H1 (cell line): Measurements from ENCODE around the gene CREB3L1. TPM values are rescaled to one million over a fixed set of nuclear protein-coding genes. Genes with fewer than 3 reads are reported as not detected.

Experiments used
- CHD7 ChIP-seq: fragments of 300-600 bp; sonication (generic); IDR thresholded peaks from 2 replicates; pipeline ENCODE4 v1.7.1; 2012; ENCODE audit warnings: low read length, moderate library complexity, mild to moderate bottlenecking, inconsistent platforms; ENCODE audit not compliant: insufficient replicate concordance
- RNF2 ChIP-seq: fragments of 200-900, 300-1000 bp; sonication (generic); IDR thresholded peaks from 2 replicates; pipeline ENCODE4 v1.7.1; 2016; ENCODE audit warnings: borderline replicate concordance, low read depth, mild to moderate bottlenecking, antibody characterized with exemption, low read length; ENCODE audit not compliant: poor library complexity, severe bottlenecking; ENCODE audit errors: missing control alignments
- YY1 ChIP-seq: IDR thresholded peaks from 2 replicates; pipeline ENCODE4 v1.6.1; 2011; ENCODE audit warnings: low read depth, mild to moderate bottlenecking, low read length
- ZNF274 ChIP-seq: IDR thresholded peaks from 2 replicates; pipeline ENCODE4 v1.7.0; 2012; ENCODE audit warnings: low read length, borderline replicate concordance; ENCODE audit errors: extremely low read depth
- polyA plus RNA-seq, 7 experiments: library from polyadenylated mRNA; depleted of rRNA in 3 of 7; stranded (reverse) in 5 of 7; unstranded in 2 of 7; fragments of >200 nt in 5 of 7; fragments of 200-250 nt in 2 of 7; gene quantifications; 1 replicate in 5 of 7; 2 replicates in 1 of 7; 4 replicates in 1 of 7; pipeline versions ENCODE4 v1.2.1 to v1.2.3, GENCODE V29; 2011 to 2013; ENCODE audit warnings: missing spikeins in 2 of 7, mixed read lengths in 2 of 7
- total RNA-seq: library from RNA; stranded (reverse); fragmentation: NEBNext Ultra II Directional; extraction: Animal tissue kit (Norgen Biotek cat#: 25700); gene quantifications from 2 replicates; pipeline ENCODE4 v1.2.1, GENCODE V29; 2021

The CREB3L1 gene
- total and polyA plus RNA-seq, 2 of the 8 experiments (the other 6 are each of a cell fraction or from before 2014, with no cell fraction given), result 4.1 to 12.7 TPM

GRCh38 chr11:46335890-46336562, 58.6 kb downstream of the CREB3L1 start (continued):
- TF ChIP-seq CHD7 (no peak), RNF2 (no peak), ZNF274 (no peak), YY1 (no peak)
- TF ChIP-seq, all 59 proteins: peak for 0
